GM13977 (cell line): ENCODE results near the gene BCL11B.

Experiments
- DNase-seq: peaks from one replicate; pipeline ENCODE4 v3.0.0; 2012; ENCODE audit warnings: low spot score
- CTCF ChIP-seq: IDR thresholded peaks from 2 replicates; pipeline ENCODE4 v1.5.1; 2012; ENCODE audit warnings: mild to moderate bottlenecking, control low read depth; ENCODE audit not compliant: insufficient read depth; ENCODE audit errors: extremely low read depth, missing control alignments
- in situ Hi-C: fragments of 300-500 bp; cut with MboI; formaldehyde crosslinking; loops from one replicate; pipeline ENCODE4 v1.12.0; 2022; ENCODE audit warnings: low sequenced_read_pairs, low pct_unique_long_range_greater_than_20kb, mixed read lengths, inconsistent platforms; ENCODE audit not compliant: unreplicated experiment

Gene BCL11B

GRCh38 chr14:99125113-99125512 is 146.9 kb downstream of the BCL11B start:
- in situ Hi-C loops: no loop called here
- TF ChIP-seq CTCF: no peak
- DNase-seq: no peak

- in situ Hi-C loops: no loop called here
- no peak for DNase-seq
Observed at GRCh38 chr14:99124482-99125105, 147.4 kb downstream of the BCL11B start.

GRCh38 chr14:99123208-99123870 is 148.7 kb downstream of the BCL11B start:
- in situ Hi-C loops: no loop called here
- no peak for TF ChIP-seq CTCF
- no peak for DNase-seq

More at GRCh38 chr14:99124482-99125105, 147.4 kb downstream of the BCL11B start:
- no peak for TF ChIP-seq CTCF

GRCh38 chr14:99122521-99123125 is 149.4 kb downstream of the BCL11B start:
- TF ChIP-seq CTCF: no peak
- in situ Hi-C loops: no loop called here

GRCh38 chr14:99121319-99121875 is 150.6 kb downstream of the BCL11B start:
- no peak for TF ChIP-seq CTCF
- in situ Hi-C loops: no loop called here
- no peak for DNase-seq

More at GRCh38 chr14:99122521-99123125, 149.4 kb downstream of the BCL11B start:
- DNase-seq: no peak

GRCh38 chr14:99120526-99121318 is 151.3 kb downstream of the BCL11B start:
- in situ Hi-C loops: no loop called here
- DNase-seq: no peak
- TF ChIP-seq CTCF: no peak
